ENCODE data around the gene RAB3B. TPM values are rescaled to one million over a fixed set of nuclear protein-coding genes. Genes with fewer than 3 reads are reported as not detected.
A peak's percentile ranks its signal among the peaks of the same experiment; 100 is the strongest.

Gene RAB3B
- total and polyA plus RNA-seq, 9 of the 15 experiments (the other 6 are each of a cell fraction or from before 2014, with no cell fraction given), result 0.07 to 0.47 (median 0.27) TPM

DNA sequence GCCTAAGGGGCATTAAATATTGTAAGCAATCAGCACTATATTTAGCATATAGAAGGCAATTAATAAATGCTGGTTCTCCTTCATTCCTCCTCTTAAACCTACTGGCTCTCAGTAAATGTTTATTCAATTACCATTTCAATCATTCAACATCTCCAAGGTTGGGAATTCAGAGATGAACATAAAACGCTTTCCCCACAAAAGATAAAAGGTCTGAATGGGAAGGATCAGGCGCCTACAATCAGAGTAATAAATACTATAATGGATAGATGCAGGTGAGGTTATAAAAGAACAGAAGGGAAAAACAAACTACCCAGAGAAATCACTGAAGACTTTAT lies 43.5 kb upstream of the RAB3B start (continued):
- TF ChIP-seq ZNF584 (CRISPR knock-in tag; IDR thresholded peaks at IDR 0.05; ENCODE audit: low read depth) (no peak), DEAF1 (CRISPR knock-in tag; IDR thresholded peaks at IDR 0.05) (no peak), SUPT5H (IDR thresholded peaks at IDR 0.05) (no peak), CHD2 (IDR thresholded peaks at IDR 0.05; ENCODE audit: low read depth, low read length) (no peak), KLF1 (tag; IDR thresholded peaks at IDR 0.05) (no peak), ZNF696 (CRISPR knock-in tag; conservative IDR thresholded peaks at IDR 0.05) (no peak), NR2C2 (CRISPR knock-in tag; IDR thresholded peaks at IDR 0.05) (no peak), NR2C2 (tag; IDR thresholded peaks at IDR 0.05) (0 out of 2 replicates have a peak, but pooled peaks have one; percentile 72), EP300 (IDR thresholded peaks at IDR 0.05; ENCODE audit: low read length) (no peak), ZC3H8 (IDR thresholded peaks at IDR 0.05) (no peak), MCM7 (IDR thresholded peaks at IDR 0.05) (no peak), SOX6 (IDR thresholded peaks at IDR 0.05) (no peak), PPARD (CRISPR knock-in tag; IDR thresholded peaks at IDR 0.05) (no peak), GATAD2B (IDR thresholded peaks at IDR 0.05; ENCODE audit: borderline replicate concordance) (0 out of 2 replicates have a peak, but pooled peaks have one; percentile 15), KDM4B (IDR thresholded peaks at IDR 0.05; ENCODE audit: borderline replicate concordance in 2 of 2, low read depth in 1 of 2) (0 out of 4 replicates have a peak, but pooled peaks of 1 of the 2 experiments have one; percentile 72), ZNF263 (CRISPR knock-in tag; IDR thresholded peaks at IDR 0.05; ENCODE audit: borderline replicate concordance) (no peak), ADNP (tag; IDR thresholded peaks at IDR 0.05) (no peak), NELFE (IDR thresholded peaks at IDR 0.05; ENCODE audit: insufficient read depth, insufficient read length) (no peak)
- TF ChIP-seq, protein P1, sequence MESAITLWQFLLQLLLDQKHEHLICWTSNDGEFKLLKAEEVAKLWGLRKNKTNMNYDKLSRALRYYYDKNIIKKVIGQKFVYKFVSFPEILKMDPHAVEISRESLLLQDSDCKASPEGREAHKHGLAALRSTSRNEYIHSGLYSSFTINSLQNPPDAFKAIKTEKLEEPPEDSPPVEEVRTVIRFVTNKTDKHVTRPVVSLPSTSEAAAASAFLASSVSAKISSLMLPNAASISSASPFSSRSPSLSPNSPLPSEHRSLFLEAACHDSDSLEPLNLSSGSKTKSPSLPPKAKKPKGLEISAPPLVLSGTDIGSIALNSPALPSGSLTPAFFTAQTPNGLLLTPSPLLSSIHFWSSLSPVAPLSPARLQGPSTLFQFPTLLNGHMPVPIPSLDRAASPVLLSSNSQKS (CRISPR knock-in tag; IDR thresholded peaks at IDR 0.05), result 0 out of 2 replicates have a peak, but pooled peaks have one; percentile 48
- TF ChIP-seq, protein P2, sequence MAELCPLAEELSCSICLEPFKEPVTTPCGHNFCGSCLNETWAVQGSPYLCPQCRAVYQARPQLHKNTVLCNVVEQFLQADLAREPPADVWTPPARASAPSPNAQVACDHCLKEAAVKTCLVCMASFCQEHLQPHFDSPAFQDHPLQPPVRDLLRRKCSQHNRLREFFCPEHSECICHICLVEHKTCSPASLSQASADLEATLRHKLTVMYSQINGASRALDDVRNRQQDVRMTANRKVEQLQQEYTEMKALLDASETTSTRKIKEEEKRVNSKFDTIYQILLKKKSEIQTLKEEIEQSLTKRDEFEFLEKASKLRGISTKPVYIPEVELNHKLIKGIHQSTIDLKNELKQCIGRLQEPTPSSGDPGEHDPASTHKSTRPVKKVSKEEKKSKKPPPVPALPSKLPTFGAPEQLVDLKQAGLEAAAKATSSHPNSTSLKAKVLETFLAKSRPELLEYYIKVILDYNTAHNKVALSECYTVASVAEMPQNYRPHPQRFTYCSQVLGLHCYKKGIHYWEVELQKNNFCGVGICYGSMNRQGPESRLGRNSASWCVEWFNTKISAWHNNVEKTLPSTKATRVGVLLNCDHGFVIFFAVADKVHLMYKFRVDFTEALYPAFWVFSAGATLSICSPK (IDR thresholded peaks at IDR 0.05; ENCODE audit: borderline replicate concordance), result no peak
- TF ChIP-seq, protein P3, sequence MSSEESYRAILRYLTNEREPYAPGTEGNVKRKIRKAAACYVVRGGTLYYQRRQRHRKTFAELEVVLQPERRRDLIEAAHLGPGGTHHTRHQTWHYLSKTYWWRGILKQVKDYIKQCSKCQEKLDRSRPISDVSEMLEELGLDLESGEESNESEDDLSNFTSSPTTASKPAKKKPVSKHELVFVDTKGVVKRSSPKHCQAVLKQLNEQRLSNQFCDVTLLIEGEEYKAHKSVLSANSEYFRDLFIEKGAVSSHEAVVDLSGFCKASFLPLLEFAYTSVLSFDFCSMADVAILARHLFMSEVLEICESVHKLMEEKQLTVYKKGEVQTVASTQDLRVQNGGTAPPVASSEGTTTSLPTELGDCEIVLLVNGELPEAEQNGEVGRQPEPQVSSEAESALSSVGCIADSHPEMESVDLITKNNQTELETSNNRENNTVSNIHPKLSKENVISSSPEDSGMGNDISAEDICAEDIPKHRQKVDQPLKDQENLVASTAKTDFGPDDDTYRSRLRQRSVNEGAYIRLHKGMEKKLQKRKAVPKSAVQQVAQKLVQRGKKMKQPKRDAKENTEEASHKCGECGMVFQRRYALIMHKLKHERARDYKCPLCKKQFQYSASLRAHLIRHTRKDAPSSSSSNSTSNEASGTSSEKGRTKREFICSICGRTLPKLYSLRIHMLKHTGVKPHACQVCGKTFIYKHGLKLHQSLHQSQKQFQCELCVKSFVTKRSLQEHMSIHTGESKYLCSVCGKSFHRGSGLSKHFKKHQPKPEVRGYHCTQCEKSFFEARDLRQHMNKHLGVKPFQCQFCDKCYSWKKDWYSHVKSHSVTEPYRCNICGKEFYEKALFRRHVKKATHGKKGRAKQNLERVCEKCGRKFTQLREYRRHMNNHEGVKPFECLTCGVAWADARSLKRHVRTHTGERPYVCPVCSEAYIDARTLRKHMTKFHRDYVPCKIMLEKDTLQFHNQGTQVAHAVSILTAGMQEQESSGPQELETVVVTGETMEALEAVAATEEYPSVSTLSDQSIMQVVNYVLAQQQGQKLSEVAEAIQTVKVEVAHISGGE (CRISPR knock-in tag; IDR thresholded peaks at IDR 0.05), result 0 out of 6 replicates have a peak, but pooled peaks of 1 of the 3 experiments have one; percentile 11
